ENCODE results near the gene C1orf226.
"Not testable (repeated sequence)": the region's sequence is repeated elsewhere in the genome, so short reads cannot be mapped to it uniquely, and the experiment has no call there.

C1orf226 gene

DNA sequence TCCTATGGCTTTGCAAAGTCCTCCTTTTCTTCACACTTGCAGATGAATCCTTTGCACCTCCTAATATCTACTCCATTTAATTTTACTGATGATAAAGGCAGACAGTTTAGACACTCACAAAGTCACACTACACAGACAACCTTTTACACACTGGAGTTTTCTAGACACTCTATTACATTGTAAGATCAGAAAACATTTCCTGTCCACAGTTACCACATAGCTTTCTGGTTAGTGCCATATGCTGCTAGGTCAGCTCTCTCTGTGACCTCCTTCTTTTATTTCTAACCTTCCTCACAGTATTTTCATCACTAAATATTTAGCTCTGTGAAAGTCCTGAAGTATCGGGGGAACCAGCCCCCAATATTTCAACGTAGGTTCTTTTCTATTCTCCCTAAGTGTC lies 25.3 kb downstream of the C1orf226 start:
- TF ChIP-seq, protein P1, sequence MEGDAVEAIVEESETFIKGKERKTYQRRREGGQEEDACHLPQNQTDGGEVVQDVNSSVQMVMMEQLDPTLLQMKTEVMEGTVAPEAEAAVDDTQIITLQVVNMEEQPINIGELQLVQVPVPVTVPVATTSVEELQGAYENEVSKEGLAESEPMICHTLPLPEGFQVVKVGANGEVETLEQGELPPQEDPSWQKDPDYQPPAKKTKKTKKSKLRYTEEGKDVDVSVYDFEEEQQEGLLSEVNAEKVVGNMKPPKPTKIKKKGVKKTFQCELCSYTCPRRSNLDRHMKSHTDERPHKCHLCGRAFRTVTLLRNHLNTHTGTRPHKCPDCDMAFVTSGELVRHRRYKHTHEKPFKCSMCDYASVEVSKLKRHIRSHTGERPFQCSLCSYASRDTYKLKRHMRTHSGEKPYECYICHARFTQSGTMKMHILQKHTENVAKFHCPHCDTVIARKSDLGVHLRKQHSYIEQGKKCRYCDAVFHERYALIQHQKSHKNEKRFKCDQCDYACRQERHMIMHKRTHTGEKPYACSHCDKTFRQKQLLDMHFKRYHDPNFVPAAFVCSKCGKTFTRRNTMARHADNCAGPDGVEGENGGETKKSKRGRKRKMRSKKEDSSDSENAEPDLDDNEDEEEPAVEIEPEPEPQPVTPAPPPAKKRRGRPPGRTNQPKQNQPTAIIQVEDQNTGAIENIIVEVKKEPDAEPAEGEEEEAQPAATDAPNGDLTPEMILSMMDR (conservative IDR thresholded peaks at IDR 0.05; ENCODE audit: low read depth): no peak
- H3K27ac ChIP-seq: no peak overlapping the region
- ChIA-PET CTCF (no interaction called here), POLR2A (ENCODE audit: low non-redundant PET) (no interaction called here)
- DNase-seq (ENCODE audit: low spot score): no peak

DNA sequence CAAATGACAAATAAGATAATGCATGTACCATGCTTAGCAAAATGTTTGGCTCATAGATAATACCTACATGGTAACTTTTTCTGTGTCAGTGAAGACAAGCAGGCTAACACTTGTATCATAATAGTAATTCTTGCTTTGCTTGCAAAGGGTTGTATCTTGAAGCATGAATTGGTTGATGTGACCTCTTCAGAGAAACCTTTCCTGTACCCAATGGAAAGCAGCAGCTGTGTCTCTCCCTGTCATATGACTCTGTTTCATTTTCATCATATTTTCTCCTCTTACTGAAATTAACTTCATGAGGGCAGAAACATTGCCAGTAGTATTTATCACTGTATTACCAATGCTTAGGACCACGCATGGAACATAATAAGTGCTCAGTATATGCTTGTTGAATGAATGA lies 26.0 kb downstream of the C1orf226 start:
- TF ChIP-seq, protein P1 (conservative IDR thresholded peaks at IDR 0.05; ENCODE audit: low read depth): no peak
- ChIA-PET POLR2A (ENCODE audit: low non-redundant PET) (no interaction called here), CTCF (no interaction called here)
- no peak overlapping the region for H3K27ac ChIP-seq
- no peak for DNase-seq (ENCODE audit: low spot score)

DNA sequence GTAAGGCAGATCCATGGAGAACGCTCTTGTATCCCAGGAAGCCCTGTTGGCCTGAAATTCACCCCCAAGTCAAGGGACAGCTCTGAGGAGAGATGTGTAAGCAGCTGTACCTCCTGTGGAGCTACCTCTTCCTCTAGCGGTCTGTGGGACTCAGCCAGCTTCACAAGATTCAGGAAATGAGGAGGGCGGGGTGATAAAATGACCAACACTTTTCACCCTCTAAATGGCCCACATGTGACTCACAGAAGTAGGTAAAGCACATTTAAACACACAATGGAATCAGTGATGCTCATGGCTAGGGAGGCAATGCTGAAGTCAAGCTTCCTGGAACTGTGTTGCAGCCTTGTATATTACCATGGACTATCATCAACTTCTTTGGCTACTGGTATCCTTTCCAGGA lies 30.5 kb downstream of the C1orf226 start, which contains the start of gene SH2D1B:
SH2D1B (minus strand) TSS at position 135 of the 400 bp plus-strand sequence; CDS start at position 15, 120 bp downstream.
- DNase-seq (ENCODE audit: low spot score): no peak
- TF ChIP-seq, protein P1 (conservative IDR thresholded peaks at IDR 0.05; ENCODE audit: low read depth): no peak
- H3K27ac ChIP-seq: no peak within 1 kb of the TSS
- ChIA-PET CTCF (no interaction called here), POLR2A (ENCODE audit: low non-redundant PET) (no interaction called here)

DNA sequence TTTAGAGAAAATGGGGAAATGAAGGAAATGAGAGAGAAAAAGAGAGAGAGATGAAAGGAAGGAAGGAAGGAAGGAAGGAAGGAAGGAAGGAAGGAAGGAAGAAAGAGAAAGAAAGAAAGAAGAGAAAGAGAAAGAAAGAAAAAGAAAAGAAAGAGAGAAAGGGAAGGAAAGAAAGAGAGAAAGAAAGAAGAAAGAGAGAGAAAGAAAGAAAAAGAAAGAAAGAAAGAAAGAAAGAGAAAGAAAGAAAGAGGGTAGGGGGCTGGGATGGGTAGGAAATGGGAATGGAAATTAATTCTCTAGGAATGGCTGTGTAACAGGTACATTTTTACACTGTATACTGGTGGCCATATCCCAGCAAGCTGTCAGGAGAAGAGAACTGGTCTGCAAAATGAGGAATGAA lies 34.7 kb downstream of the C1orf226 start:
- ChIA-PET CTCF (interaction anchor here (0.7 kb wide), 1 partner anchor 364 kb away, joined by 3 read pairs; no protein-coding TSS in a partner anchor), POLR2A (ENCODE audit: low non-redundant PET) (no interaction called here)
- H3K27ac ChIP-seq: no peak overlapping the region
- TF ChIP-seq, protein P1 (conservative IDR thresholded peaks at IDR 0.05; ENCODE audit: low read depth): no peak
- DNase-seq (ENCODE audit: low spot score): no peak

DNA sequence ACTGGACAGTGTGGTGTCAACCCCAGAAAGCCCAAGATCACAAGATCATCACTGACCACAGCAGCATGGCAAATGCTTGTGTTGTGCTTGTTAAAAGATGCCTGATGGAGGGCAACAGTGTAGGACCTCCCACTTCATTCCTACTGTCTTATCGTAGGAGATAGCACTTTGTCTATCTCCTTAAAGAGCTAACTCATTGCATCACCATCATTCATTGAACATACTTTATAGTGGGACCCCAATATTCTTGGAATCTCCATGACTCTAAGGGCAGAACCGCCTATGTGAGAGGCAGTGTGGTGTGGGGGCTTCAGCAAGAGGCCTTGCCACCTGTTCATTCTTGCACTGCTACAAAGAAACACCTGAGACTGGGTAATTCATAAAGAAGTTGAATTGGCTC lies 35.4 kb downstream of the C1orf226 start:
- DNase-seq (ENCODE audit: low spot score): no peak
- POLR2A ChIA-PET (ENCODE audit: low non-redundant PET): no interaction called here

DNA sequence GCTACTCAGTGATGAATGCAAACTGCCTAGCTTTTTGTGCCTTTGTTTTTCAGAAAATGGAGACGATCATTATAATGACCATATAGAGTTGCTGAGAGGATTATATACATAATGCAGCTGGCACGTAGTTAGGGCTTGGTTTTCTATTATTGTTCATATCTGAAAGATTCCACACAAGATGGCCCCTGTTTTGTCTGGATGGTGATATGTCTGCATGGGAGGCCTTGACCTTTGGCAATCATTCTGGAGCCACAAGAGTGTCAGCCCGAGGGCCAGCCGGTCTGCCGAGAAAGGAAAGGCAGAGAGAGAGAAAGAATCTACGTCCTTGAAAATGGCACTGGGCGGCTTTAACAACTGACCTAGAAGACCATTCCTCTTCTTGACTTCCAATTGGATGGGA lies 36.1 kb downstream of the C1orf226 start:
- CTCF ChIA-PET: no interaction called here
- POLR2A ChIA-PET (ENCODE audit: low non-redundant PET): no interaction called here
- no peak overlapping the region for H3K27ac ChIP-seq

More for the DNA sequence above, 35.4 kb downstream of the C1orf226 start:
- TF ChIP-seq, protein P1 (conservative IDR thresholded peaks at IDR 0.05; ENCODE audit: low read depth): no peak
- no peak overlapping the region for H3K27ac ChIP-seq
- CTCF ChIA-PET: no interaction called here

DNA sequence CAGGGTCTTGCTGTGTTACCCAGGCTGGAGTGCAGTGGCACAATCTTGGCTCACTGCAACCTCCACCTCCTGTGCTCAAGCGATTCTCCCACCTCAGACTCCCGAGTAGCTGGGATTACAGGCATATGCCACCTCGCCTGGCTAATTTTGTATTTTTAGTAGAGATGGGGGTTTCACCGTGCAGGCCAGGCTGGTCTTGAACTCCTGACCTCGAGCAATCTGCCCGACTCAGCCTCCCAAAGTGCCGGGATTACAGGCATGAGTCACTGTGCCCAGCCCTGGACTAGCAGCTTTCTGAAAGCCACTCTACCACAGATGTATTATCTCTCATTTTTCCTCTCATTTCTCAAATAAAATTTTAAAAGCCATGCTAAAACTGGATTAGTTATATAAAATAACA lies 37.1 kb downstream of the C1orf226 start:
- H3K27ac ChIP-seq; CTCF ChIA-PET; POLR2A ChIA-PET (ENCODE audit: low non-redundant PET); DNase-seq (ENCODE audit: low spot score): not testable (repeated sequence)

More for the DNA sequence above, 36.1 kb downstream of the C1orf226 start:
- DNase-seq (ENCODE audit: low spot score): no peak
- TF ChIP-seq, protein P1 (conservative IDR thresholded peaks at IDR 0.05; ENCODE audit: low read depth): no peak

DNA sequence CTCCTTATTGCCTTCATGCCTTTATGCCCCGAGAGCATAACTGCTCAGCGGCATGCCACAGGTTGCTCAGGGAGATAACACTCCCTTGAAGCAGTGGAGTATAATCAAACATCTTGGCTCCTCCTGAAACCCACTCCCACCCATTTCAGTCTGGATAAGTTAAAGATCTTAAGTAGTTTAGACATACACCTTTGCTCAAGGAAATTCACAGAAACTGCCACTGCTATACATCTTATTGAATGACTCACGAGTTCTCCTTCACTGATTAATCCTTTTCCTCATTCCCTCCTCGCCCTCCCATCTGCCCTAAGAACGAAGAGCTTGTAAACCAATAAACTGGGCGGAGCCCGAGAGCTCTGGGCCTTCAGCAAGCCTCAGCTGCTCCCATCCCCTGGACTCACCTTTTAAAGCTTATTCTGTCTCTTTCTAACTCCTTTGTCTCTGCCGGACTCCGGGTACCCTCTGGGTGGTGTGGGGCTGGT lies 38.0 kb downstream of the C1orf226 start:
- CTCF ChIA-PET; DNase-seq (ENCODE audit: low spot score); POLR2A ChIA-PET (ENCODE audit: low non-redundant PET); H3K27ac ChIP-seq: not testable (repeated sequence)

Measured in RWPE1 (cell line).